ENCODE measurements around the gene AQP7.

DNA sequence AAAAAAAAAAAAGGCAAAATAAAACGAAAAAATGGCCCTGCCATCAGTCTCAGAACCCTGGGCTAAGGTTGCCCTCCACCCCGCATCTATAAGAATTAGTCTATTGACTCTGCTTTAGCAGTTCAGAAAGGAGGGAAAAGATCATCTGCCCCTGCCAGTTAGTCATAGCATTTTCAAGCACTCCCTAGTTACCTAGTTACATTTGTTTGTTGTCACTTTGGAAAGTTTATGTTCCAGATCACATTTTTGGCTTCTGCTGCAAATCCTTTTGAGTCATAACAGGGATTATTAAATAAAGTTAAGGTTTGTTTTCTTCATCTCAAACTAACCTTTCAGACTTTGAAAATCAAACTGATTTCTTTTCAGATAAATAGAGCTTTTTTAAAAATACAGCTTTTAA lies 52.1 kb downstream of the AQP7 start:
- TF ChIP-seq, protein P1, sequence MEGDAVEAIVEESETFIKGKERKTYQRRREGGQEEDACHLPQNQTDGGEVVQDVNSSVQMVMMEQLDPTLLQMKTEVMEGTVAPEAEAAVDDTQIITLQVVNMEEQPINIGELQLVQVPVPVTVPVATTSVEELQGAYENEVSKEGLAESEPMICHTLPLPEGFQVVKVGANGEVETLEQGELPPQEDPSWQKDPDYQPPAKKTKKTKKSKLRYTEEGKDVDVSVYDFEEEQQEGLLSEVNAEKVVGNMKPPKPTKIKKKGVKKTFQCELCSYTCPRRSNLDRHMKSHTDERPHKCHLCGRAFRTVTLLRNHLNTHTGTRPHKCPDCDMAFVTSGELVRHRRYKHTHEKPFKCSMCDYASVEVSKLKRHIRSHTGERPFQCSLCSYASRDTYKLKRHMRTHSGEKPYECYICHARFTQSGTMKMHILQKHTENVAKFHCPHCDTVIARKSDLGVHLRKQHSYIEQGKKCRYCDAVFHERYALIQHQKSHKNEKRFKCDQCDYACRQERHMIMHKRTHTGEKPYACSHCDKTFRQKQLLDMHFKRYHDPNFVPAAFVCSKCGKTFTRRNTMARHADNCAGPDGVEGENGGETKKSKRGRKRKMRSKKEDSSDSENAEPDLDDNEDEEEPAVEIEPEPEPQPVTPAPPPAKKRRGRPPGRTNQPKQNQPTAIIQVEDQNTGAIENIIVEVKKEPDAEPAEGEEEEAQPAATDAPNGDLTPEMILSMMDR (IDR thresholded peaks at IDR 0.05): no peak
- no peak for TF ChIP-seq POLR2A (IDR thresholded peaks at IDR 0.05)
